ENCODE measurements around the gene COLEC11. TPM values are rescaled to one million over a fixed set of nuclear protein-coding genes. Genes with fewer than 3 reads are reported as not detected.

The COLEC11 gene
- under 1 TPM in 1 of 3 donors, not detected in 2; 0.61 TPM for total RNA-seq
- total RNA-seq (2013): not detected

- peaks cover 0 to 1% of the 10 kb centered on the region in 2 donors for H3K4me1 Mint-ChIP-seq
- no peak for ATAC-seq
- H3K9me3 Mint-ChIP-seq: no peaks in the 10 kb centered on the region
- no peak for TF ChIP-seq CTCF (IDR thresholded peaks at IDR 0.05)
- H3K27me3 Mint-ChIP-seq (ENCODE audit: low read depth in 2 of 2): peaks cover 0 to 3% of the 10 kb centered on the region in 2 donors
- H3K4me3 ChIP-seq (ENCODE audit: low read length): no peak within 1 kb of the TSS
- no peaks in the 10 kb centered on the region for H3K4me1 ChIP-seq (ENCODE audit: control insufficient read depth, insufficient read depth, low read length)
- H3K36me3 Mint-ChIP-seq: no peaks in the 10 kb centered on the region
- H3K36me3 ChIP-seq (ENCODE audit: control insufficient read depth, insufficient read depth, low read length): no peaks in the 10 kb centered on the region
- intact Hi-C loops (cut with micrococcal nuclease): no loop called here
- H3K27me3 ChIP-seq (ENCODE audit: control insufficient read depth, insufficient read depth, low read length): no peaks in the 10 kb centered on the region
- DNase-seq: no peak
- H3K27ac Mint-ChIP-seq: no peak within 1 kb of the TSS
- no peaks in the 10 kb centered on the region for H3K9me3 ChIP-seq (ENCODE audit: control insufficient read depth, insufficient read depth, low read length)
- H3K4me3 Mint-ChIP-seq: no peak within 1 kb of the TSS
- WGBS (ENCODE audit: insufficient coverage): 57% methylated on average over 40 of the region's 40 CpGs
- H3K27ac ChIP-seq (ENCODE audit: low read length): no peak within 1 kb of the TSS
Observed at GRCh38 chr2:3594493-3595281, at the start of gene COLEC11. TSS of gene COLEC11 (plus strand) at chr2:3595112. CDS start at chr2:3604341, 9,229 bp downstream.

GRCh38 chr2:3545788-3546478 lies 49.0 kb upstream of the COLEC11 start:
- intact Hi-C loops (cut with micrococcal nuclease): no loop called here
- H3K36me3 Mint-ChIP-seq: peaks cover 45% of the 10 kb centered on the region
- WGBS (ENCODE audit: insufficient coverage): 98% methylated on average over 10 of the region's 10 CpGs

GRCh38 chr2:3547915-3548314 lies 47.0 kb upstream of the COLEC11 start:
- no peak overlapping the region for H3K4me3 ChIP-seq (ENCODE audit: low read length)
- H3K4me3 Mint-ChIP-seq: no peak overlapping the region
- H3K4me1 Mint-ChIP-seq: peaks cover 4 to 5% of the 10 kb centered on the region in 2 donors
- H3K36me3 Mint-ChIP-seq: peaks cover 48% of the 10 kb centered on the region
- DNase-seq: no peak
- peaks cover 83% of the 10 kb centered on the region for H3K36me3 ChIP-seq (ENCODE audit: control insufficient read depth, insufficient read depth, low read length)
- H3K9me3 Mint-ChIP-seq: no peaks in the 10 kb centered on the region
- 96% methylated on average over 2 of the region's 2 CpGs for WGBS (ENCODE audit: insufficient coverage)
- H3K27me3 Mint-ChIP-seq (ENCODE audit: low read depth in 2 of 2): no peaks in the 10 kb centered on the region
- no peak overlapping the region for H3K27ac ChIP-seq (ENCODE audit: low read length)
- no peaks in the 10 kb centered on the region for H3K27me3 ChIP-seq (ENCODE audit: control insufficient read depth, insufficient read depth, low read length)
- intact Hi-C loops (cut with micrococcal nuclease): no loop called here
- no peaks in the 10 kb centered on the region for H3K4me1 ChIP-seq (ENCODE audit: control insufficient read depth, insufficient read depth, low read length)
- no peaks in the 10 kb centered on the region for H3K9me3 ChIP-seq (ENCODE audit: control insufficient read depth, insufficient read depth, low read length)
- H3K27ac Mint-ChIP-seq: no peak overlapping the region
- no peak for TF ChIP-seq CTCF (IDR thresholded peaks at IDR 0.05)
- ATAC-seq: no peak

More at GRCh38 chr2:3545788-3546478, 49.0 kb upstream of the COLEC11 start:
- Mint-ChIP-seq H3K27me3 (ENCODE audit: low read depth in 2 of 2) (no peaks in the 10 kb centered on the region), H3K9me3 (no peaks in the 10 kb centered on the region), H3K4me3 (no peak overlapping the region), H3K4me1 (peaks cover 4 to 5% of the 10 kb centered on the region in 2 donors), H3K27ac (no peak overlapping the region)
- H3K9me3 ChIP-seq (ENCODE audit: control insufficient read depth, insufficient read depth, low read length): no peaks in the 10 kb centered on the region
- no peak for ATAC-seq
- H3K27me3 ChIP-seq (ENCODE audit: control insufficient read depth, insufficient read depth, low read length): no peaks in the 10 kb centered on the region
- no peak overlapping the region for H3K27ac ChIP-seq (ENCODE audit: low read length)
- no peak for TF ChIP-seq CTCF (IDR thresholded peaks at IDR 0.05)
- no peak for DNase-seq
- H3K4me3 ChIP-seq (ENCODE audit: low read length): no peak overlapping the region
- no peaks in the 10 kb centered on the region for H3K4me1 ChIP-seq (ENCODE audit: control insufficient read depth, insufficient read depth, low read length)
- H3K36me3 ChIP-seq (ENCODE audit: control insufficient read depth, insufficient read depth, low read length): peaks cover 79% of the 10 kb centered on the region

All from natural killer cell (primary cell).